Measurements from ENCODE around the gene PRR7.

PRR7 gene

DNA sequence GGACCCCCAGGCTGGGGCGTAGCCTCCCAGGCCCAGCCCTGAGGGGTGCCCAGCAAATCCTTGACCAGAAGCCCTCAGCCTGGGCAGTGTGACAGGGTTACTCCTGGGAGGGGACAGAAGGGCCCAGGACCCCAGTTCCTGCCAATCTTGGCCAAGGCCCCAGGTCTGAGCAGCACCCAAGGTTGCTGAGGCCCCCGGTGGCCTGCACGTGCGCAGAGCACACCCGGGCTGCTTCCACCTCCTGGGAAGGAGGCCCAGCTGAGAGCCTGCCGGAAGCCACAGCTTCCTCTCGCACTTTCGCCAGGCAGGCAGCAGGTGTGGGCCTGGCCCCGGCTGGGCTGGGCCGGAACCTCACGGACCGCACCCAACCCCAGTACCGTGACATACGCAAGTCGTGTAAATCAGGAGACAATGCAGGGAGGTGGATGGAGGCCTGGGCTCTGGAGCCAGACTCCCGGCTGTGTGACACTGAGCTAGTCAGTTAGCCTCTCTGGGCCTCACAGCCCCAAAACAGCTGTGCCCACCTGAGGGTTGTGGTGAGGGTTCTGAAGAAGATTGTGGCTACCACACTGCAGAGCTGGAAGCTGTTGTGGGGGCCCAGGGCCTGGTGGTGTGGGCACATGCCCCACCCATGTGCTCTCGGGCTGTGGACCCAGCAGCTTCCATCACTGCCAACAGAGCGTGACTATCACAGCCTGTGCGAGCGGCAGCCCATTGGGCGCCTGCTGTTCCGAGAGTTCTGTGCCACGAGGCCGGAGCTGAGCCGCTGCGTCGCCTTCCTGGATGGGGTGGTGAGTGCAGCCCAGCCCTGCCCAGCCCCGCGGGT lies 15.1 kb upstream of the PRR7 start:
- peaks cover 5 to 69% (median 48%) of the 10 kb centered on the region in 4 experiments for H3K36me3 ChIP-seq (ENCODE audit: control insufficient read depth in 4 of 4, insufficient read depth in 4 of 4, low read length in 3 of 4)
- H3K4me1 ChIP-seq (ENCODE audit: control extremely low read depth in 1 of 4, control insufficient read depth in 4 of 4, insufficient read depth in 4 of 4, low read length in 3 of 4), result peaks cover 10 to 64% (median 61%) of the 10 kb centered on the region in 4 experiments
- 37% methylated on average over 23 of the region's 29 CpGs for WGBS (ENCODE audit: insufficient coverage)
- no peaks in the 10 kb centered on the region for H3K27me3 ChIP-seq (replicated peaks in 2 of 5; ENCODE audit: control insufficient read depth in 4 of 5, insufficient read depth in 5 of 5, low read length in 4 of 5)
- no peaks in the 10 kb centered on the region for H3K9me3 ChIP-seq (ENCODE audit: control extremely low read depth in 1 of 5, control insufficient read depth in 4 of 5, insufficient read depth in 2 of 5, low read depth in 1 of 5, low read length in 4 of 5)
- ChIA-PET CTCF (interaction anchor here (0.9 to 23.4 kb wide), 6 partner anchors 17 to 78 kb away, joined by 3 to 387 read pairs (median 6); partner anchors contain the start of genes DOK3, F12, PFN3 and PRR7), POLR2A (interaction anchor here (0.9 to 1.9 kb wide), 6 partner anchors 11 to 28 kb away, joined by 3 to 6 read pairs (median 4); partner anchors contain the start of gene PRR7)
- H3K27ac ChIP-seq (ENCODE audit: insufficient read depth in 1 of 2, low read depth in 1 of 2, low read length in 2 of 2, poor library complexity in 1 of 2, severe bottlenecking in 2 of 2), result peak overlapping the region; percentile 16 to 92
- peak overlapping the region in 4 of 7 experiments; percentile 26 to 83 (median 66) for H3K4me3 ChIP-seq (ENCODE audit: control insufficient read depth in 1 of 7, extremely low read depth in 1 of 7, insufficient read depth in 4 of 7, low read depth in 2 of 7, low read length in 6 of 7)
- DNase-seq, result peak; percentile 86 to 94 (median 93)

GRCh38 chr5:177432143-177432838 lies 14.3 kb upstream of the PRR7 start:
- H3K9me3 ChIP-seq (ENCODE audit: control extremely low read depth in 1 of 5, control insufficient read depth in 4 of 5, insufficient read depth in 2 of 5, low read depth in 1 of 5, low read length in 4 of 5), result no peaks in the 10 kb centered on the region
- H3K27me3 ChIP-seq (replicated peaks in 2 of 5; ENCODE audit: control insufficient read depth in 4 of 5, insufficient read depth in 5 of 5, low read length in 4 of 5), result no peaks in the 10 kb centered on the region
- 83% methylated on average over 14 of the region's 18 CpGs for WGBS (ENCODE audit: insufficient coverage)
- H3K4me1 ChIP-seq (ENCODE audit: control extremely low read depth in 1 of 4, control insufficient read depth in 4 of 4, insufficient read depth in 4 of 4, low read length in 3 of 4), result peaks cover 8 to 58% (median 56%) of the 10 kb centered on the region in 4 experiments
- CTCF ChIA-PET, result interaction anchor here (0.6 to 23.4 kb wide), 6 partner anchors 16 to 114 kb away, joined by 3 to 387 read pairs (median 6); partner anchors contain the start of genes F12, PFN3 and PRR7
- H3K4me3 ChIP-seq (ENCODE audit: control insufficient read depth in 1 of 7, extremely low read depth in 1 of 7, insufficient read depth in 4 of 7, low read depth in 2 of 7, low read length in 6 of 7), result peak overlapping the region in 2 of 7 experiments; percentile 22 to 83
- POLR2A ChIA-PET, result interaction anchor here (1.0 to 1.9 kb wide), 4 partner anchors 11 to 28 kb away, joined by 3 to 6 read pairs (median 4); partner anchors contain the start of gene PRR7
- no peak for DNase-seq
- H3K36me3 ChIP-seq (ENCODE audit: control insufficient read depth in 4 of 4, insufficient read depth in 4 of 4, low read length in 3 of 4), result peaks cover 7 to 75% (median 53%) of the 10 kb centered on the region in 4 experiments
- peak overlapping the region in 1 of 2 experiments; percentile 92 for H3K27ac ChIP-seq (ENCODE audit: insufficient read depth in 1 of 2, low read depth in 1 of 2, low read length in 2 of 2, poor library complexity in 1 of 2, severe bottlenecking in 2 of 2)

- Histone ChIP-seq H3K9me3 (ENCODE audit: control extremely low read depth in 1 of 5, control insufficient read depth in 4 of 5, insufficient read depth in 2 of 5, low read depth in 1 of 5, low read length in 4 of 5) (no peaks in the 10 kb centered on the region), H3K27ac (ENCODE audit: insufficient read depth in 1 of 2, low read depth in 1 of 2, low read length in 2 of 2, poor library complexity in 1 of 2, severe bottlenecking in 2 of 2) (no peak overlapping the region), H3K27me3 (replicated peaks in 2 of 5; ENCODE audit: control insufficient read depth in 4 of 5, insufficient read depth in 5 of 5, low read length in 4 of 5) (no peaks in the 10 kb centered on the region), H3K4me1 (ENCODE audit: control extremely low read depth in 1 of 4, control insufficient read depth in 4 of 4, insufficient read depth in 4 of 4, low read length in 3 of 4) (peaks cover 8 to 51% (median 49%) of the 10 kb centered on the region in 4 experiments), H3K36me3 (ENCODE audit: control insufficient read depth in 4 of 4, insufficient read depth in 4 of 4, low read length in 3 of 4) (peaks cover 13 to 77% (median 60%) of the 10 kb centered on the region in 4 experiments), H3K4me3 (ENCODE audit: control insufficient read depth in 1 of 7, extremely low read depth in 1 of 7, insufficient read depth in 4 of 7, low read depth in 2 of 7, low read length in 6 of 7) (no peak overlapping the region)
- no peak for DNase-seq
- ChIA-PET POLR2A (interaction anchor here (1.0 to 1.2 kb wide), 2 partner anchors 11 to 24 kb away, joined by 3 to 4 read pairs; no protein-coding TSS in a partner anchor), CTCF (interaction anchor here (0.6 to 23.4 kb wide), 6 partner anchors 15 to 115 kb away, joined by 3 to 387 read pairs (median 3); partner anchors contain the start of genes F12, PFN3 and PRR7)
- WGBS (ENCODE audit: insufficient coverage), result 95% methylated on average over 15 of the region's 25 CpGs
These were observed 13.6 kb upstream of the PRR7 start for GRCh38 chr5:177432839-177433657.

- peaks cover 8 to 44% (median 42%) of the 10 kb centered on the region in 4 experiments for H3K4me1 ChIP-seq (ENCODE audit: control extremely low read depth in 1 of 4, control insufficient read depth in 4 of 4, insufficient read depth in 4 of 4, low read length in 3 of 4)
- ChIA-PET POLR2A (no interaction called here), CTCF (interaction anchor here (1.1 to 23.4 kb wide), 3 partner anchors 15 to 63 kb away, joined by 3 to 387 read pairs (median 337); partner anchors contain the start of genes F12, PFN3 and PRR7)
- no peak for DNase-seq
- no peak overlapping the region for H3K27ac ChIP-seq (ENCODE audit: insufficient read depth in 1 of 2, low read depth in 1 of 2, low read length in 2 of 2, poor library complexity in 1 of 2, severe bottlenecking in 2 of 2)
- no peaks in the 10 kb centered on the region for H3K9me3 ChIP-seq (ENCODE audit: control extremely low read depth in 1 of 5, control insufficient read depth in 4 of 5, insufficient read depth in 2 of 5, low read depth in 1 of 5, low read length in 4 of 5)
- H3K36me3 ChIP-seq (ENCODE audit: control insufficient read depth in 4 of 4, insufficient read depth in 4 of 4, low read length in 3 of 4), result peaks cover 17 to 84% (median 66%) of the 10 kb centered on the region in 4 experiments
- WGBS (ENCODE audit: insufficient coverage), result 85% methylated on average over 25 of the region's 29 CpGs
- no peaks in the 10 kb centered on the region for H3K27me3 ChIP-seq (replicated peaks in 2 of 5; ENCODE audit: control insufficient read depth in 4 of 5, insufficient read depth in 5 of 5, low read length in 4 of 5)
- H3K4me3 ChIP-seq (ENCODE audit: control insufficient read depth in 1 of 7, extremely low read depth in 1 of 7, insufficient read depth in 4 of 7, low read depth in 2 of 7, low read length in 6 of 7), result no peak overlapping the region
These were observed 12.9 kb upstream of the PRR7 start for GRCh38 chr5:177433658-177434217.

GRCh38 chr5:177434437-177434836 lies 12.2 kb upstream of the PRR7 start:
- DNase-seq, result no peak
- peaks cover 19 to 88% (median 69%) of the 10 kb centered on the region in 4 experiments for H3K36me3 ChIP-seq (ENCODE audit: control insufficient read depth in 4 of 4, insufficient read depth in 4 of 4, low read length in 3 of 4)
- 98% methylated on average over 7 of the region's 8 CpGs for WGBS (ENCODE audit: insufficient coverage)
- ChIA-PET CTCF (interaction anchor here (23.1 to 23.4 kb wide), 2 partner anchors 14 to 26 kb away, joined by 337 to 387 read pairs; partner anchors contain the start of genes F12, PFN3 and PRR7), POLR2A (no interaction called here)
- H3K27me3 ChIP-seq (replicated peaks in 2 of 5; ENCODE audit: control insufficient read depth in 4 of 5, insufficient read depth in 5 of 5, low read length in 4 of 5), result no peaks in the 10 kb centered on the region
- H3K9me3 ChIP-seq (ENCODE audit: control extremely low read depth in 1 of 5, control insufficient read depth in 4 of 5, insufficient read depth in 2 of 5, low read depth in 1 of 5, low read length in 4 of 5), result no peaks in the 10 kb centered on the region
- H3K27ac ChIP-seq (ENCODE audit: insufficient read depth in 1 of 2, low read depth in 1 of 2, low read length in 2 of 2, poor library complexity in 1 of 2, severe bottlenecking in 2 of 2), result no peak overlapping the region
- H3K4me3 ChIP-seq (ENCODE audit: control insufficient read depth in 1 of 7, extremely low read depth in 1 of 7, insufficient read depth in 4 of 7, low read depth in 2 of 7, low read length in 6 of 7), result no peak overlapping the region
- peaks cover 8 to 37% (median 35%) of the 10 kb centered on the region in 4 experiments for H3K4me1 ChIP-seq (ENCODE audit: control extremely low read depth in 1 of 4, control insufficient read depth in 4 of 4, insufficient read depth in 4 of 4, low read length in 3 of 4)

Measured in common myeloid progenitor, CD34-positive (primary cell).